HG03280 (cell line): Measurements from ENCODE around the gene GIMAP6.
"Not testable (repeated sequence)": the region's sequence is repeated elsewhere in the genome, so short reads cannot be mapped to it uniquely, and the experiment has no call there.

Experiments used
- ATAC-seq: cut with Tn5 transposase; IDR thresholded peaks from one replicate; pipeline ENCODE4 v1.9.1; 2021; ENCODE audit warnings: mild to moderate bottlenecking, moderate library complexity; ENCODE audit not compliant: unreplicated experiment

Gene GIMAP6

DNA sequence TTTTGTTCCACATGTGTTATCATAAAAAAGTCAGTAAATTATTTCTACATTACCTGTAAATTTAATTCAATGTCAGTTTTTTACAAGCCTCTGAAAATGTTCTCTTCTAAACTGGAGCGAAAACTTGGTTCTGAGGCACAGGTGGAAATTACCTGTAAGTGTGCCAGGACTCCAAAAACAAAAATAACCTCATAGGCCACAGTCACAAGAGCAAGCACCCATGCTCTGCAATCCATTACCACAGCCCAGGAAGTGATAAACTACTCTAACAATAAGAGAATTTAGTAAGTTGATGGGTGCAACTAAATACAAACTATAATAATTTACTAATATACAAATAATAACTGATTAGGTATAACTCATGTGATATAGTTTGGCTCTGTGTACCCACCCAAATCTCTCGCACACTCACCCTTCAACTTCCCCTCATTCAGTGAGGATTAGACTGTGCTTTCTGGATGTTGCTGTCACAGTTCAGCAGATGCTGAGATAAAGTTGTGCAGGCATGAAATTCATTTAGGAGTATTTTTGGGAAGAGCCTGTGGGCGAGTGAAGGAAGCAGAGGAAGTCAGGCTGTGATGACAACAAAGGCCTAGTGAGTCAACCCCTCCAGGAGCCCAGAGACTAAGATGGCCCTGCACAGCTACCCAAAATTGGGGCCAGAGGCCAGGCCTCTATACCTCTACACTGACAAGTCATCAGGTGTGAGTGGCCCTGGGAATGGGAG, 16.3 kb upstream of the GIMAP6 start:
- no peak for ATAC-seq

DNA sequence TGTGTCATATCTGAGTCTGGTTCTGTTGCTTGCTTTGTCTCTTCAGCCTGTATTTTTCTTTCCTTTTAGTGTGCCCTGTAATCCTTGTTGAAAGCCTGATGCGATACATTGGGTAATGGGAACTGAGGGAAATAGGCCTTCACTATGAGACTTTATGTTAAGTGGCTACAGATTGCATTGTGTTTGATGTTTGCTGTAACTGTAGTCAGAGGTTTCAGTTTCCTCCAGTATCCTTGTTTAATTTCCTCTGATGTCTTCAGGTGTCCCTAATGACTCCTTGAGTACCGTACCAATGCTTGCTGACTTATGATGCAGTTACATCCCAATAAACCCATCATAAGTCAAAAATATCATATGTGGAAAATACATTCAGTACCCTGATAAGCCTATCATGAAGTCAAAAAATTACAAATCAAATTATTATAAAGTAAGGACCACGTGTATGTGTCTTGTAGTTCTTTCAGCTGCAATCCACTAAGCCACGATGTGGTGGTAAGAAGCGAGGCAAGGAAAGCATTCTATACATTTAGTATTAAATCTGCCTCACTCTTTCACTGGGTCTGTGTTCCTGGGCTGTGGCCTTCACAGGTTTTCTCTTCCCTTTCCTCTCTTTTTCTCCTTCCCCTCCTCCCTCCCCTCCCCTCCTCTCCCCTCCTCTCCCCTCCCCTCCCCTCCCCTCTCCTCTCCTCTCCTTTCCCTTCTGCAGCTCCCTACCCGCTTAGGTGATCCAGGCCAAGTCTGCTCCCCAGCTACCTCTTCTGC, 13.3 kb upstream of the GIMAP6 start:
- no peak for ATAC-seq

DNA sequence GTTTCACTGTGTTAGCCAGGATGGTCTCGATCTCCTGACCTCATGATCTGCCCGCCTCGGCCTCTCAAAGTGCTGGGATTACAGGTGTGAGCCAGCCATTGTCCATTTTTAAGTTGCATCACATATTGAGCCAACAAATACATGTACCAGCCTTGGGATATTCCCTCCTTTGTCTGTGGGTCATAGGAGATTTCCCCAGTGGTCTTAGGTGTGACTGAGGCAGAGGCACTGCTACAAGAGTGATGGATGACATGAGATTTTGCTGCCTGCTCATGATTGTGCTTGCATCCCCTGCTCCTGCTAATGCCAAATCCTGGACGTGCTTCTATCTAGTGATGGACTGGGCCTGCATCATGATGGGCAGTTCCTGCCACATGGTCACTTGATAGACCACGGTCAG, 10.7 kb upstream of the GIMAP6 start:
- no peak for ATAC-seq

GRCh38 chr7:150641854-150642253, 9.7 kb upstream of the GIMAP6 start:
- ATAC-seq, result no peak

DNA sequence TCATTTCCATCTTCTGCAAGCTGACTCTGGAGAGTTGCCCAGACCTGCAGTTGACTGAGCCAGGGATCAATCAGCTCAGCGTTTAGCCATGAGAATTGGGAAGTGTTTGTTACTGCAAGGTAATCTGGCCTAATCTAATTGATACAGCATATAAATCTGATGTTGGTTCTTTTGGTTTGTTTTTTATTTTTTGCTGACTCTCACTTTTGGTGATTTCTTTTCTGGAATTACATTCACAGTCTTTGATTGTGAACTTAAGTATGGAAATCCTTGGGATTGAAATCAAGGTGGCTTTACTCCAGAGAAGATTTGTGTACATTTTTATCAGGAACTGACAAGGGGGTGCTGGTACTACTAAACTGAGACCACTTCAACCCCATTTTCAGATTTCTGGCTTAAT, 1.7 kb upstream of the GIMAP6 start:
- ATAC-seq, result no peak

GRCh38 chr7:150631084-150631826, 930 bp downstream of the GIMAP6 start:
- no peak for ATAC-seq

DNA sequence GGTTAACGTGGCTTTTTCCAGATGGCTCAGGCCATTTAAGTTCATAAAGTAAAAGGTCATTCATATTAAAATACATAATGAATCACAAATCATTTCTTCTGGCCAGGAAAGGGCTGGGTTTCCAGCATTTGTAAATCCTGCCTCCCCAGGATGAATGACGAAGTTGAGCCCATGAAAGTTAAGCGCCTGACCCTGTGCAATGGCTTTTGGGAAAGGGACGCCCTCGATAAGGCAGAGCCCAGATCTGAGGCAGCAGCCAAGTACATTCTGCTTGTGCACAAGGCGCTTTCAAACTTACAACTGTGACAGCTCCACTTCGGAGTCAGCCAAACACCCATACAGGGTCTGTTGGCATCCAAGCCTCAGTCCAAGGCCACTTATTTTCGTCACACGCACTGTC, 2.8 kb downstream of the GIMAP6 start:
- no peak for ATAC-seq

GRCh38 chr7:150627959-150628358, 4.2 kb downstream of the GIMAP6 start:
- no peak for ATAC-seq

DNA sequence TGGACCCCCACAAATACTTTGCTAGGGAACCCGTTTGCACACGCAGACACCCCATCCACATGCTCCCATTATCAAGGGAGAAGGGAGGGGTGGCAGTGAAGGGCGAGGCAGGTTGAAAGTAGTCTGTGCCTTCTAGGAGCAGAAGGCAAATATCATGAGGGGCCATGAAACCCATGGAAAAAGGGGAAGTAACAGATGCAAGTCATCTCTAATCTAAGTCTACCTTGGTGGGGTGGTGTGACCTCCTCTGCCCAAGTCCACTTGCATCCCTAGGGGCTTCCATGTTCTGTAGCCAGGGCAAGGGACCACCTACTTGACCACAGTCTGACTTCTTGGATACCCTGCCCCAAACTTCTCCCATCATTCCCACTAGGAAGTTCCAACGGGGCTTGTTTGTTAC, 5.5 kb downstream of the GIMAP6 start:
- no peak for ATAC-seq

DNA sequence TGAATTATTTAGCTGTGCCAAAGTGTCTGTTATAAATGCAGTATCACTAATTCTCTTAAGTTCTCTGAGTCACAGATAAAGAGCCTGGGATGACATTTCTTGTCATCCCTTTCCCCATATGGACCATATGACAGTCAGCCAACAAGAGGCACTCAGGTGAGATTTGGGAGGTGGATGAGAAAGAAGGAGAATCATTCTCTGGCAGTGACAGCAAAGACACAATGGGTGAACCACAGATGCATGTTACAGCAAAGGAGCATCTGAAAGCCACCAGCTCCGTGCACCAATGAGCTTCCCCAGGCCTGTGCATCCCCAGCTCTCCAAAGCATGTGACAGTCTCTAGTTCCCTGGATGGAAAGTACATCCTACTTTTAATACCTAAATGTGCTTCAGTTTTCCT, 10.8 kb downstream of the GIMAP6 start:
- ATAC-seq, result no peak

GRCh38 chr7:150620617-150621371, 11.4 kb downstream of the GIMAP6 start:
- ATAC-seq, result no peak

GRCh38 chr7:150620061-150620460, 12.1 kb downstream of the GIMAP6 start:
- no peak for ATAC-seq

DNA sequence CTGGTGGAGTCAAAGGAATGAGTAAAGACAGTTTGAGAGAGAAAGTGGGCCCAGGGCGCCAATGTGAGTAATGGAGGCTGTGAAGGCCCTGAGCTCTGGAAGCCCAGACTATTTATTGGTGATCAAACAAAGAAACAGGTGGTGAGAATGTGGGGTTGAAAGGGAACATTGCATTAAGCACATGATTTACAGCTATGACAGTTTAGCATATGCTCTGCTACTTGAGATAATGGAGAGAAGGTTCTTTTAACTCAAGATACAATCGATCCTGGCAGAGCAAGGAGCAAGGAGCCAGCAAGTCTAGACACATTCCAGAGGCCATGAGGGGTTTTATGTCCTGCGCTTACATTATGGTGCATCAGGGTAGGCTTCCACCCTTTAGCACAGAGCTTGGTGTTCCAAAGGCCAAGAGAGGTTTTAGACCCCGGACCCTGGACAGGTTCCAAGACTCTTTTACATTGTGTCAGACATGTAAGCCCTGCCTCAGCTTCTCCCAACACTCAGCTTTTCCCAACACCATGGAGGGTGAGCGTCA, 16.9 kb downstream of the GIMAP6 start:
- not testable (repeated sequence) for ATAC-seq

GRCh38 chr7:150614426-150614825, 17.8 kb downstream of the GIMAP6 start:
- not testable (repeated sequence) for ATAC-seq

DNA sequence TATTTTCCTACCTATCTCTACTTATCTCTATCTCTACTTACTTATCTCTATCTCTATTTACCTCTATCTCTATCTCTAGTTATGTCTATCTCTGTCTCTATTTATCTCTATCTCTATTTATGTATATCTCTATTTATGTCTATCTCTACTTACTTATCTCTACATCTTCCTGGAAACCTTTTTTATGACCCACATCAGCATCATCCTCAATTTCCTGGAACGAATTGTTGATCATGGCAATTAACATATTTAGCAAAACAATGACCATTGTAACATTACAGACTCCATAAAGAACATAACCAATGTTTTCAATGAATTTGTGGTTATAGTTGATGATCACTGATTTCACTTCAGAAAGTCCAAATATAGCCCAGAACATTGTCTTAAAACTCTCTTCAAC, 18.3 kb downstream of the GIMAP6 start:
- ATAC-seq, result no peak

DNA sequence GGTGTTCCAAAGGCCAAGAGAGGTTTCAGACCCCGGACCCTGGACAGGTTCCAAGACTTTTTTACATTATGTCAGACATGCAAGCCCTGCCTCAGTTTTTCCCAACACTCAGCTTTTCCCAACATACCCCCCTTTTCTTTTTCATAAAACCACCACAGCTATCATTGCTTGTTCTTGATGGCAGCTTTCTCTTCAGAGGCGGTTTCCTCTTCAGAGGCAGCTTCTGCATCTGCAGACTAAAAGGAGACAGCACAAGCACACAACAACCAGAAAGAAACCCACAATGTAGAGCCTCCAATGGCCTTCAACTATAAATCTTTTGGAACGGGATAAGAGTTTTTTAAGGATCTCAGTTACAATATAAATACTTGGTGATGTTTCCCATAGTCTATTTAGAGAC, 19.3 kb downstream of the GIMAP6 start:
- ATAC-seq, result no peak

DNA sequence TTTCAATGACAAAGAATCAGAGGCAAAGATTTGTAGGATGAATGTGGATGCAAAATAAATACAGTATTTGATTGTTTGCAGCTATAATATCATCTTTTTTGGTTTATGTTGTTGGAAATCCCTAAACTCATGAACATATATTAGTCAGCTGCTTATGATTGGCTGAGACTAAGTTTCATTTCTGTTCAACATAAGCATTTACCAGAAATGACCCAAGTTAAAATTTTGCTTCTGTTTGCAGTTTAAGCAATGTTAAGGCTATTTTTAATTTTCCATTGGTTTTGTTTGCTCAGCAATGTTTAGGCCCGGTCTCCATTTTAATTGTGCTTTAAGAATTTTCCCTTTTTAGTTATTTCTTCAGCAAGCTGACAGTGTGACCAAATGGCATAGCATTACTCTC, 22.0 kb downstream of the GIMAP6 start:
- no peak for ATAC-seq

DNA sequence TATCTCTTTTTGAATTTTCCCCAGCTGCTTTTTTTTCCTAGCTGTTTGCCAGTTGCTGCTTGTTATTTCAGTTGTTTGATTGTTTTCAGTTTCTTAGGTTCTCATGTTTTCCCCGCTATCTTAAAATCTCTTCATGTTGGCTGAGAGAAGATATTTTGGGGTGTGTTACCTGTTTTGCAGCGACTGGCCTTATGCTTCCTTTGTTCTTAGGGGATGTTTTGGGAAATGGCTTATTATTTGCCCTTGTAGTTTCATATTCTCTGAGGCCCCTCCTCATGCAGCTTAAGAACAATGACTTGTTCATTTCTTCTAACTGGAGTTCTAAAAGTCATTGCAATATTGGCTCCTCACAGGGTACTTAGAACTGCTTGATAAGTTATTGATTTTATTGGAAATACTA, 28.6 kb downstream of the GIMAP6 start:
- ATAC-seq, result not testable (repeated sequence)

DNA sequence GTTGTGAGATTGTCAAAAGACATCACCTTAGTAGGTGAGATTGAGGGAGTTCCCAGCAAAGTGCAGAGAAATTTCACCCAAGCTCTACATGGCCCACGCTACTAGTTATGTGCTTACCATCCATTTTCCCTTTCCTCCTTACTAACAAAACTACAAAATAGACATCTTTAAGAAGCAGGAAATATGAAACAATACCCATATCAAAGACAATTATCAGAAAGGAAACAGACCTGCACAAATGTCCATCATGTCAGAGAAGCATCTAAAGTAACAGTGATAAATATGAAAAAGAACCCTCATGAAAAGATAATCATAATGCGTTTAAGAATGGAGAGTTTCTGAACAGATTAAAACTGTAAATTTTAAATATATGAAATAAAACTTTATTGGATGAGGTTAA, 36.8 kb downstream of the GIMAP6 start:
- no peak for ATAC-seq

DNA sequence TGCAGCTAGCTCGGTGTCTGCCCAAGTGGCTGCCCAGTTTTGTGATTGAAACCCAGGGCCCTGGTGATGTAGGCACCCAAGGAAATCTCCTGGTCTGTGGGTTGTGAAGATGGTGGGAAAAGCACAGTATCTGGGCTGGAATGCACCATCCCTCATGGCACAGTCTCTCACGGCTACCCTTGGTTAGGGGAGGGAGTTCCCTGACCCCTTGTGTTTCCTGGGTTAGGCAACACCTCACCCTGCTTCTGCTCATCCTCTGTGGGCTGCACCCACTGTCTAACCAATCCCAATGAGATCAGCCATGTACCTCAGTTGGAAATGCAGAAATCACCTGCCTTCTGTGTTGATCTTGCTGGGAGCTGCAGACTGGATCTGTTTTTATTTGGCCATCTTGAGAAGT, 37.4 kb downstream of the GIMAP6 start:
- no peak for ATAC-seq

DNA sequence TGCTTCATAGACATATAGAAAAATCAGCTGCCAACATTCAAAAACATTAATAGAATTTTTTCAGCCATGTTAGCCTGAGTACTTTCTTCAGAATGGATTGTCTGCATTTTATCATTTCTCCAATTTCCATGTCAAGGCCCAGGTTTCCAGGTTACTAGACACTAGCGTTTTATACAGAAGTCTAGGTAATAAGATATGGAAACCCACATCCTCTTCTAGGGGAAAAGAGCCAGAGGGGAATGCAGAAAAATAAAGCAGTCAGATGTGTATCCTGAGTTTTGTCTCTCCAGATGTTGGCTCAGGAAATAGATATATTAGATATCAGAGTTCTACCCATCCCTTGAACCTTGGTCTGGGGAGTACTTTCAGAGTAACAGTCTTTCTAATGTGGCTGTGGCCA, 44.6 kb downstream of the GIMAP6 start:
- no peak for ATAC-seq
